ENCODE data around the gene ELMO2.

Gene ELMO2

GRCh38 chr20:46325789-46326188 is 80.6 kb downstream of the ELMO2 start:
- Histone ChIP-seq H3K4me1 (ENCODE audit: insufficient read depth, low read length) (peaks cover 4% of the 10 kb centered on the region), H3K9me3 (ENCODE audit: low read length) (no peaks in the 10 kb centered on the region), H3K4me3 (ENCODE audit: low read length) (no peak overlapping the region), H3K27me3 (ENCODE audit: insufficient read depth, low read length) (peaks cover 36% of the 10 kb centered on the region), H3K36me3 (ENCODE audit: insufficient read depth, low read length) (no peaks in the 10 kb centered on the region), H2AFZ (ENCODE audit: low read depth, low read length) (no peak overlapping the region)

- Histone ChIP-seq H3K9me3 (ENCODE audit: low read length) (no peaks in the 10 kb centered on the region), H3K36me3 (ENCODE audit: insufficient read depth, low read length) (no peaks in the 10 kb centered on the region), H3K27me3 (ENCODE audit: insufficient read depth, low read length) (peaks cover 37% of the 10 kb centered on the region), H3K4me1 (ENCODE audit: insufficient read depth, low read length) (peaks cover 4% of the 10 kb centered on the region), H3K4me3 (ENCODE audit: low read length) (no peak overlapping the region), H2AFZ (ENCODE audit: low read depth, low read length) (no peak overlapping the region)
Observed at GRCh38 chr20:46324960-46325703, 81.3 kb downstream of the ELMO2 start.

- Histone ChIP-seq H3K4me1 (ENCODE audit: insufficient read depth, low read length) (peaks cover 4% of the 10 kb centered on the region), H3K36me3 (ENCODE audit: insufficient read depth, low read length) (no peaks in the 10 kb centered on the region), H2AFZ (ENCODE audit: low read depth, low read length) (no peak overlapping the region), H3K9me3 (ENCODE audit: low read length) (no peaks in the 10 kb centered on the region), H3K4me3 (ENCODE audit: low read length) (no peak overlapping the region), H3K27me3 (ENCODE audit: insufficient read depth, low read length) (peaks cover 42% of the 10 kb centered on the region)
Observed at GRCh38 chr20:46324379-46324778, 82.0 kb downstream of the ELMO2 start.

GRCh38 chr20:46323557-46323956 is 82.9 kb downstream of the ELMO2 start:
- no peaks in the 10 kb centered on the region for H3K9me3 ChIP-seq (ENCODE audit: low read length)
- H3K27me3 ChIP-seq (ENCODE audit: insufficient read depth, low read length) = peaks cover 47% of the 10 kb centered on the region
- no peak overlapping the region for H3K4me3 ChIP-seq (ENCODE audit: low read length)

GRCh38 chr20:46322641-46323040 is 83.8 kb downstream of the ELMO2 start:
- Histone ChIP-seq H3K4me3 (ENCODE audit: low read length) (no peak overlapping the region), H3K9me3 (ENCODE audit: low read length) (no peaks in the 10 kb centered on the region), H2AFZ (ENCODE audit: low read depth, low read length) (no peak overlapping the region), H3K4me1 (ENCODE audit: insufficient read depth, low read length) (no peaks in the 10 kb centered on the region), H3K36me3 (ENCODE audit: insufficient read depth, low read length) (no peaks in the 10 kb centered on the region), H3K27me3 (ENCODE audit: insufficient read depth, low read length) (peaks cover 53% of the 10 kb centered on the region)

More at GRCh38 chr20:46323557-46323956, 82.9 kb downstream of the ELMO2 start:
- no peaks in the 10 kb centered on the region for H3K36me3 ChIP-seq (ENCODE audit: insufficient read depth, low read length)
- H2AFZ ChIP-seq (ENCODE audit: low read depth, low read length) = no peak overlapping the region
- peaks cover 2% of the 10 kb centered on the region for H3K4me1 ChIP-seq (ENCODE audit: insufficient read depth, low read length)

GRCh38 chr20:46317685-46318177 is 88.7 kb downstream of the ELMO2 start:
- Histone ChIP-seq H3K4me3 (ENCODE audit: low read length) (no peak overlapping the region), H3K4me1 (ENCODE audit: insufficient read depth, low read length) (peaks cover under 1% of the 10 kb centered on the region), H2AFZ (ENCODE audit: low read depth, low read length) (no peak overlapping the region), H3K36me3 (ENCODE audit: insufficient read depth, low read length) (no peaks in the 10 kb centered on the region), H3K27me3 (ENCODE audit: insufficient read depth, low read length) (peaks cover 86% of the 10 kb centered on the region), H3K9me3 (ENCODE audit: low read length) (no peaks in the 10 kb centered on the region)

GRCh38 chr20:46316984-46317684 is 89.3 kb downstream of the ELMO2 start:
- no peaks in the 10 kb centered on the region for H3K9me3 ChIP-seq (ENCODE audit: low read length)
- H2AFZ ChIP-seq (ENCODE audit: low read depth, low read length) = no peak overlapping the region
- peaks cover 6% of the 10 kb centered on the region for H3K4me1 ChIP-seq (ENCODE audit: insufficient read depth, low read length)
- no peak overlapping the region for H3K4me3 ChIP-seq (ENCODE audit: low read length)
- peaks cover 81% of the 10 kb centered on the region for H3K27me3 ChIP-seq (ENCODE audit: insufficient read depth, low read length)
- H3K36me3 ChIP-seq (ENCODE audit: insufficient read depth, low read length) = no peaks in the 10 kb centered on the region
